HG02588 (cell line): ENCODE data around the gene KLHL18.

Experiments
- ATAC-seq: cut with Tn5 transposase; IDR thresholded peaks from one replicate; pipeline ENCODE4 v1.9.1; 2021; ENCODE audit warnings: mild to moderate bottlenecking, moderate library complexity; ENCODE audit not compliant: unreplicated experiment

KLHL18 gene

GRCh38 chr3:47392933-47393332 is 110.2 kb downstream of the KLHL18 start:
- ATAC-seq, result no peak

- ATAC-seq, result no peak
Observed at GRCh38 chr3:47394140-47394870, 111.6 kb downstream of the KLHL18 start.

- no peak for ATAC-seq
Observed at GRCh38 chr3:47394881-47395280, 112.1 kb downstream of the KLHL18 start.
